HG03342 (cell line): ENCODE results near the gene STRA8.
A peak's percentile ranks its signal among the peaks of the same experiment; 100 is the strongest.

Source experiments
- ATAC-seq: cut with Tn5 transposase; IDR thresholded peaks from one replicate; pipeline ENCODE4 v1.9.1; 2021; ENCODE audit warnings: mild to moderate bottlenecking, moderate library complexity; ENCODE audit not compliant: unreplicated experiment

Gene STRA8

GRCh38 chr7:135235841-135236240, 2.2 kb downstream of the STRA8 start:
- ATAC-seq, result no peak

DNA sequence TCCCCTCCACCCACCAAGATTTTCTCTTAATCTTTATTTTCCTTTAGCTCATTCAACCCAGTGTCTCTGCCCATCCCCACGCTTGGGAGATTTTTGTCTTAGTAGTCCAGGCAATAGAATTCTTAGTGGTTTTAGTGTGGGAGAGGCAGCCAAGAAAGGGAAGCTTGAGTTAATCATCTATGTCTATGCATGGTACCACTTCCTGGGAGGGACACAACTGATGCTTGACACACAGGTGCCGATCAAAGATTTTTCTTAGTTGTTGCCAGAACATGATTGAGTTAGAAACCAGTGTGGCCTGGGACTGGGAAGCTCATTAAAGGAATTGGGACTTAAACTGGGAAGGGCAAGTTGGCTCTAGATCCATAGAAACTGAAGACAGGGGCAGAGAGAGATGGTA, 3.1 kb downstream of the STRA8 start:
- peak; percentile 79 for ATAC-seq

- no peak for ATAC-seq
These were observed 4.6 kb downstream of the STRA8 start for GRCh38 chr7:135238112-135238744.

DNA sequence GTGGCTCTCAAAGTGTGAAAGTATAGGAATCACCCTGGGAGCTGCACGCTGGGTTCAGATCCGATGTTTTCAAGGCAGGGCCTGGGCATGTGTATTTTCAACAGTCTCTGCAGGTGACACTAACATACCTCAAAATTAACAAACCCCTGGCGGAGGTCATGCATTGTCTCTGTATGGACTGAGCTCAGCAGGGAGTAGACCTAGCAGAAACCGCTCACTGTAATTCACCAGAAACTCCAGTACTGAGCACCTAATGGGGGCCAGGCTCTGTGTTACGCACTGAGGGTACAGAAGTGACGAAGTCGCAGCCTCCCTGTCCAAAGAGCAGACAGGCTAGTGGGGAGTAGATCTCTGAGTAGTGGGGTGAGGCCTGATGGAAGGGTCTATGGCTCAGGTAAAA, 5.6 kb downstream of the STRA8 start:
- ATAC-seq, result no peak

DNA sequence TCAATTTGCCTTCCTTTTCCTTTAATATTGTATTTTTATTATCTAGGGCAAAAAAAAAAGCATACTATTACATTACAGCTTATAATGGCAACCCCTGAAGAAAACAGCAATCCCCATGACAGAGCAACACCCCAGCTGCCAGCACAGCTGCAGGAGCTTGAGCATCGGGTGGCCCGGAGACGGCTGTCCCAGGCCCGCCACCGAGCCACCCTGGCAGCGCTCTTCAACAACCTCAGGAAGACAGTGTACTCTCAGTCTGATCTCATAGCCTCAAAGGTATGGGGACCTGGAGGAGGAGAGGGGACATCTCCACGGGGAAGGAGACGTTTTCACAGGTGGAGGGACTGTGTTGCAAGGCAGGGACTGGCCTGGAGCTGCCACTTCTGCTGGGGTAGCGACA, 6.8 kb downstream of the STRA8 start:
- no peak for ATAC-seq

DNA sequence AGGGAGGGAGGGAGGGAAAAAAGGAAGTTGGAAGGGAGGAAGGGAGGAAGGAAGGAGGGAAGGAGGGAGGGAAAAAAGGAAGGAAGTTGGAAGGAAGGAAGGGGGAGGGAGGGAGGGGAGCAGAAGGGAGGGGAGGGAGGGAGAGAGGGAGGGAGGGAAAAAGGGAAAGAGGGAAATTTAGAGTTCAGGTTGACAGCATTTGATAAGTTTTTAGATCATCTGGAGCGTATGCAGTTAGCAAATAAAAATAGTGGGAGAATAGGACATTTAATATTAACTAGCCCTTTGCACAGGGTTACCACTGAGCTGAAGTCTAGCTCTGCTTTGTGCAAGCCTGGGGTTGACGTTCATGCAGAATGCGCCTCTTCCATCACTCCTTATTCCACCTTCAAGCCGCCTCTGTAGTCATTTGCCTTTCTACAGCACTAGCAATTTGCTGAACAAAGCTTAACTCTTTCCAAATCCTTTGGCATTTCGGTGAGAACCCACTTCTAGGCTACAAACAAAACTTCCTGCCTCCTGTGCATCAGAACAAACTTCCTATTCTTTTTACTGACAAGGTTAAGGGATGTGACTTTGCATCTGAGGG, 8.6 kb downstream of the STRA8 start:
- ATAC-seq, result no peak

DNA sequence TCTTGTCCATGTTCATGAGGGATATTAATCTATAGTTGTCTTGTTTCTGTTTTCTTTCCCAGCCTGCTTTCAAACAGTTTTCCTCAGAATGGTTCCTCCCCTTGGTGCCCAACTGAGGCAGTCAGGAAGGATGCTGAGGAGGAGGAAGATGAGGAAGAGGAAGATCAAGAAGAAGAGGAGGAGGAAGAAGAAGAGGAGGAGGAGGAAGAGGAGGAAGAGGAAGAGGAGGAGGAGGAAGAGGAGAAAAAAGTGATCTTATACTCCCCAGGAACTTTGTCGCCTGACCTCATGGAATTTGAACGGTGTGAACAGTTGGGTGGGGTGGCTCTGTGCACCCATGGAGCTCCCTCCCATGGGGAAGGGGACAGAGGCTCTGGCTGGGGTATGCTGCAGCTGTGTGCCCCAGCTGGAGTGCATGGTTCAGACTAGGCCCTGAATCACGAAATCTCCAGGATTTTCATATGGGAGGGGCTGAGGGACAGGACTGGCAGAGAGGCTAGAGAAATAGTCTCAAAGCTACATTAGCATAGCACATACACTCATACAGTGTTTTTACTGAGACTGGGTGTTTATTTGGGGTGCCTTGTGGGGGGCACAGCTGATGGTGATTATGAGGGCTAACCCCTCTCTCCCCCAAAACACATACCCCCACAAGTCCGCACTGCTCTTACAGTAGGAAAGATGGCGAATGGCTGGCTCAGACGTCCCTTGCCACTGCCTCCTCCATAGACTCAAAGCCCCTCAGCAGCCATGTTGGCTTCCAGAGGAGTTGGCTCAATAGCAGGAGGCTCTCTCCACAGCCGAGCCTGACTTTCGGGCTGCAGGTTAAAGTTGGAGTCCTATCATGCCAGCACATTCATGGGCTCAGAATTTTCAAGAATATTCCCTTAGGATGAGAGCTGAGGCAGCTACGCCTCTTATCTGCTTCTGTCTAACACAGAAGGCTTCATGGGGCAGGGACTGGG, 11.9 kb downstream of the STRA8 start:
- ATAC-seq, result no peak

GRCh38 chr7:135246191-135246825, 12.7 kb downstream of the STRA8 start:
- ATAC-seq, result no peak

- ATAC-seq, result no peak
These were observed 14.3 kb downstream of the STRA8 start for GRCh38 chr7:135247746-135248471.

- no peak for ATAC-seq
These were observed 14.9 kb downstream of the STRA8 start for GRCh38 chr7:135248546-135248945.

DNA sequence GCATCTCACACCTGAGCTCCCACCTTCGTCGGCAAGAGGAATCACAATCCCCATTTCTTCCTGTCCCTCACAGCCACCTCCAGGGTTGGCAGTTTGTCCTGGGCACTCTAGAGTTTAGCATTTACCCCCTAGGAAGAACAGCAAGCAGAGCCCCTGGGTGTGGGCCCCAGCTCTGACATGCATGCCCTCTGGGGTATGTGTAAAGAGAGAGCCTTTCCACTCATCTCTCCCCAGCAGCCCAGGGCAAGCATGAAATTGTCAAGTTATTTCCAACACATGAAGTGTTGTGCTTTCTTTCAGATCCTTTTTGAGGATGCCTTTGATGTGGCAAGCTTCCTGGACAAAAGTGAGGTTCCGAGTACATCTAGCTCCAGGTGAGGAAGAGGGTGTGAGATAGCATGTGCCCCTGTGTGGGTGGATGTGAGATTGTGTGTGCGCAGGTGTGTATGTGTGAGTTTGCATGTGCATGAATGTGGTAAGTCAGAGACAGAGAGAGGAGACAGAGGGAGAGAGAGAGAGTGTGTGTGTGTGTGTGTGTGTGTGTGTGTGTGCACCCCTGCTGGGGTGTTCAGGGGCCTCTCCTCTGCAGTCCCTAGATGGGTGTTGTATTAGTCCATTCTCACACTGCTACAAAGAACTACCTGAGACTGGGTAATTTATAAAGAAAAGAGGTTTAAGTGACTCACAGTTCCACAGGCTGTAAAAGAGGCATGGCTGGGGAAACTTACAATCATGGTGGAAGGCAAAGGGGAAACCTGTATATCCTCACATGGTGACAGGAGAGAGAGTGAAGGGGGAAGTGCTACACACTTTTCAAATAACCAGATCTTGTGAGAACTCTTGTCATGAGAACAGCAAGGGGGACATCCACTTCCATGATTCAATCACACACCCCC, 18.1 kb downstream of the STRA8 start:
- peak; percentile 39 for ATAC-seq

GRCh38 chr7:135253851-135254771, 20.5 kb downstream of the STRA8 start:
- no peak for ATAC-seq

DNA sequence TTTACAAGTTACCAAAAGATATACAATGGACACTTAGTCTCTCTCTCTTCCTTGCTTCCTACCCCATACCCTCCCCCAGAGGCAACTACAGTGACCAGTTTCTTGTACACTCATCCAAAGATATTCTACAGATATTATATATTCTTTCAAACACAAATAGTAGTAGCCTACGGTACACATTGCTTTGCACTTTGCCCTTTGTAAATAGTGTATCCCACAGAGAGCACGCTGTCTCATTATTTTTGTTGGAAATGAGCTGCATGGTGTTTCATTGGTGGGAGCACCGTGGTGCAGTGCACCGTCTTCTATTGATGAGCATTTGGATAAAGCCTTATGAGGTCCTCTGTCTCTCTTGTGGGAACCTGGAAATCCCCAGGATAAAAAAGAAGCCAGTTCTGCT, 24.2 kb downstream of the STRA8 start:
- no peak for ATAC-seq

DNA sequence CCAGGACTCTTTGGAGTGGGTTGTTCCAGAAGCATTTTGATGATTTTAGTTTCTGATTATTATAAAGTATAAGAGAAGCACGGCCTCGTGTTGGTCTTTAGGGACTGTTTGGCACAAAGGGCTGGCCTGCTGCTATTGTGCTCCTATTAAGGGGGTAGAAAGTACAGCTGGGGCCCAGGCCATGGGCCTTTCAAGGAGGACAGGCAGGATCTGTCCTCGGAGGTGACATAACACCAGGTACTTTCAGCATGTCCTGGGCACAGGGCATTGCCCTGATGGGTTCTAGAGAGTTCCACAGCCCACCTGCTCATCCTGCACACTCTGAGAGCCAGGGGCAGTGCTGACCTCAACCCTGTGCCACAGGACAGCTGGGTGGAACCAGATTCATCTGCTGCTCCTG, 24.9 kb downstream of the STRA8 start:
- no peak for ATAC-seq

- no peak for ATAC-seq
These were observed 26.1 kb downstream of the STRA8 start for GRCh38 chr7:135259702-135260101.

- no peak for ATAC-seq
These were observed 26.8 kb downstream of the STRA8 start for GRCh38 chr7:135260470-135260869.

- ATAC-seq, result no peak
These were observed 27.5 kb downstream of the STRA8 start for GRCh38 chr7:135260930-135261721.
